DLD1 (cell line): ENCODE data around the gene DUOXA2.

Source experiments
- in situ Hi-C: cut with HindIII; loops from 2 replicates; pipeline ENCODE4 v1.10.0; 2017; ENCODE audit warnings: low sequenced_read_pairs

Gene DUOXA2

GRCh38 chr15:45155739-45156138, 41.6 kb downstream of the DUOXA2 start:
- in situ Hi-C loops = no loop called here

DNA sequence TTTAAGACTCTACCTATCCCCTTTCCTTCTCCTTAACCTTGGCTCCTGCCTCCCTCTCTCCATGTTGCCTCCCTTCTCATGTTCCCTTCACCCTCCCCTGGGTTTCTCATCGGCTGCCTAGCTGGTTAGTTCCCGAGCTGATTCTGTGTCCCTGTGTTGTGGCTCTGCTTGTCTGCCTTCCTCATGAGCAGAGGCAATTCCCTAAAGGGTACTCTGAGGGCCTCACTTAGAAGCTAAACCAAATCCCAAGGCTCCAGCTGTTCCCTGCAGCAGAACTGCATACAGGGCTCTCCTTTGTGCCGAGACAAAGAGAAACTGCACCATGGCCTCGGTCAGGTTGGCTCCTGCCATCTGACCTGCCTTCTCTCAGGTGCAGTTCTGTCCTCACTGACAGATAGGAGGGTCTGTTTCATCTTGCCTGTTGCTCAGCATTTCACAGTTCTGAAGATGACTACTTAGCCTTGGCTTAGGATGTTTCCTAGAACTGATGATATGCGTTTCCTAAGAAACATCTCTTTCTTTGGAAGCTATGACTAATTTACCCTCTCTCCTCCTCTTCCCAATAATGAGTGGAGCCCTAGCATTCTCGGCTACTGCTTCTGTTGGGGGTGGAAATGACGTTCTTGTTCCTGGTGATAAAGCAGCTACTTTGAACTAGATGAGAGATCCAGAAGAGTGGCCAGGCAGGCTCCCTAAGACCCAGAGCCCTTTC, 42.8 kb downstream of the DUOXA2 start:
- in situ Hi-C loops = no loop called here

DNA sequence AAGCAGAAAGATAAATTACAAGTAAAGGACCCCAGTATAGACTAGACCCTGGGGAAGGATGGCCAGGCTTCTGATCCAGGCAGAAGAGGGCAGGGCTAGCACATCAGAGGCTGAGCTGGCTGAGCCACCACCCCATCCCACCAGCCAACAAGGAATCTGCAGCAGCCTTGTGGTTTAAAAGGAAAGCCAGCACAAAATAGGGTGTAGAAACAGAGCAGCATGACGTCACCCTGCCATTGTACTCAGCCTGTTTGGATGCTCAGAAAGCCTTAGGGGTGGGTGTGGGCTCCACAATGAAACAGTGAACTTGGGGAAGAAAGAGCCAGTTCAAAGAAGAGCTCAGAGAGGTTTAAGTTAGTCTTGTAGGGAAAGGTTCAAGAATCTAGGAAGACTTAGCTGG, 43.8 kb downstream of the DUOXA2 start:
- in situ Hi-C loops = no loop called here

DNA sequence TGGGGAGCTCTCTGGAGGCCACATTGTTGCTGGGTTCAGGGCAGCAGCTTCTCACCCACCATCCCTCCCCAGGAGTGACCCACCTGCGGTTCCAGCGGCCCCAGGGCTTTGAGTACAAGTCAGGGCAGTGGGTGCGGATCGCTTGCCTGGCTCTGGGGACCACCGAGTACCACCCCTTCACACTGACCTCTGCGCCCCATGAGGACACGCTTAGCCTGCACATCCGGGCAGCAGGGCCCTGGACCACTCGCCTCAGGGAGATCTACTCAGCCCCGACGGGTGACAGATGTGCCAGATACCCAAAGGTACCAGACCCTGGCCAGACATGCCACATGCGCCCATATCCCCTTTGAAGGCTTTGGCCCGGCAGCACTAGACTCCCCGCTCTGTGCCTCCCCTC, 47.5 kb downstream of the DUOXA2 start:
- in situ Hi-C loops = no loop called here

DNA sequence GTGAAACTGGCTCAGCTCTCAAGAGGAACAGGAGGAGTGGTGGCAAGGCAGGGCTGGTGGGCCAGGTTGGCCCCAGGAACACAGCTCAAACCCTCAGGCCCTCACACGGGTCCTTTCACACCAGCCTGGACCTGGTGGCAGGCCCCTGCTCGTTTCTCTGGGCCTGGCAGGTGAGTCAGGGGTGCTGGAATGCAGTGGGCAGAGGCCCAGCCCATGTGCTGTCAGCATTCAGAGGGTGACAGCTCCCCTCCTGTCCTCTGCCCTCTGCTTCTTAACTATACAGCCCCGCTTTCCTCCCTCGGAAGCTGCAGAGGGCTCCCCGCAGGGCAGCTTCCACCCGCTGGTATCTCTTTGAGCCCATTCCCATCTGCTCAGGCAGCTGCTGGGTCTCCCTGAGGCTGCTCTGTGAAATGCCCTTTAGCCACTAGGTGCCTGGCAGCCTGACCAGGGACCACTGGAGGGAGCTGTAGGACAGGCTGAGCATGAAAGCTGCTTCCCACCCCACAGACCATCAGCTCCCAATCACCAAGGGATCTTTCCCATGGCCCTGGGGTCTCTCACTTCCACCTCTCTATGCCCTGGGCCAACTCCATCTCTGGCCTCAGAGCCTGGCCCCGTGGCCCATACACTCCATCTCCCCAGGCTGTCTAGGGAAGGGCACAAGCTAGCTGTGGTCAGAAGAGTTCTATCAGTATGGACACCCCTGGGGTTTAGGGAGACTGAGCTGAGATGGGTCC, 48.8 kb downstream of the DUOXA2 start:
- in situ Hi-C loops = no loop called here

- in situ Hi-C loops = no loop called here
These were observed 49.4 kb downstream of the DUOXA2 start for GRCh38 chr15:45163508-45163856.

DNA sequence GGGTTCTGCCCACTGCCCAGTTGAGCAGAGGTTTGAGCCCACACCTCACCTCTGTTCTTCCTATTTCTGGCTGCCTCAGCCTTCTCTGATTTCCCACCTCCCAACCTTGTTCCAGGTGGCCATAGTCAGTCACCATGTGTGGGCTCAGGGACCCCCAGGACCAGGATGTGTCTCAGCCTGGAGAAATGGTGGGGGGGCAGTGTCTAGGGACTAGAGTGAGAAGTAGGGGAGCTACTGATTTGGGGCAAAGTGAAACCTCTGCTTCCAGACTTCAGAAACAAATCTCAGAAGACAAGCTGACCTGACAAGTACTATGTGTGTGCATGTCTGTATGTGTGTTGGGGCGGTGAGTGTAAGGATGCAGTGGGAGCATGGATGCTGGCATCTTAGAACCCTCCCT, 50.8 kb downstream of the DUOXA2 start:
- in situ Hi-C loops = no loop called here

DNA sequence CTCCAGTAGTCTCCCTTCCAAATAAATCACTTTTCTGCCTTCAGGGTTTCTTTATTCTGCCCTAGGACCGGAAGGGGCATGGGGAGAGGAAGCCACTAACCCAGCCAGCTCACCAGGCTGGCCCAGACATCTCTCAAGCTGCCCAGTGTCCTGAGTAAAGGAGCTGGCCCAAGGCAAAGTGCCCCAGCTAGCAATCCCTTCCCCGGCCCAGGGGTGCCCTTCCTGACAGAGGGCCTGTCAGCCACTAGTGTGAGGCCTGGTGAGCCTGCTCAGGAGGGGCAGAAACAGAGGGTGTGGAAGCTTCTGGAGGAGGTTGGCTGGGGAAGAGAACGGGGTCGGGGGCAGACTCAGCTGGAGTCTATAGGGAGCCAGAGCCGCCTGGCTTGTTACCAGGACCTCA, 51.4 kb downstream of the DUOXA2 start:
- in situ Hi-C loops = no loop called here

- in situ Hi-C loops = no loop called here
These were observed 52.9 kb downstream of the DUOXA2 start for GRCh38 chr15:45166834-45167630.

GRCh38 chr15:45167631-45168205, 53.6 kb downstream of the DUOXA2 start:
- in situ Hi-C loops = no loop called here
